ENCODE results near the gene RPL13. TPM values are rescaled to one million over a fixed set of nuclear protein-coding genes. Genes with fewer than 3 reads are reported as not detected.

RPL13 gene
- total and polyA plus RNA-seq, 9 of the 15 experiments (the other 6 are each of a cell fraction or from before 2014, with no cell fraction given), result 227 to 6,042 (median 1,633) TPM

DNA sequence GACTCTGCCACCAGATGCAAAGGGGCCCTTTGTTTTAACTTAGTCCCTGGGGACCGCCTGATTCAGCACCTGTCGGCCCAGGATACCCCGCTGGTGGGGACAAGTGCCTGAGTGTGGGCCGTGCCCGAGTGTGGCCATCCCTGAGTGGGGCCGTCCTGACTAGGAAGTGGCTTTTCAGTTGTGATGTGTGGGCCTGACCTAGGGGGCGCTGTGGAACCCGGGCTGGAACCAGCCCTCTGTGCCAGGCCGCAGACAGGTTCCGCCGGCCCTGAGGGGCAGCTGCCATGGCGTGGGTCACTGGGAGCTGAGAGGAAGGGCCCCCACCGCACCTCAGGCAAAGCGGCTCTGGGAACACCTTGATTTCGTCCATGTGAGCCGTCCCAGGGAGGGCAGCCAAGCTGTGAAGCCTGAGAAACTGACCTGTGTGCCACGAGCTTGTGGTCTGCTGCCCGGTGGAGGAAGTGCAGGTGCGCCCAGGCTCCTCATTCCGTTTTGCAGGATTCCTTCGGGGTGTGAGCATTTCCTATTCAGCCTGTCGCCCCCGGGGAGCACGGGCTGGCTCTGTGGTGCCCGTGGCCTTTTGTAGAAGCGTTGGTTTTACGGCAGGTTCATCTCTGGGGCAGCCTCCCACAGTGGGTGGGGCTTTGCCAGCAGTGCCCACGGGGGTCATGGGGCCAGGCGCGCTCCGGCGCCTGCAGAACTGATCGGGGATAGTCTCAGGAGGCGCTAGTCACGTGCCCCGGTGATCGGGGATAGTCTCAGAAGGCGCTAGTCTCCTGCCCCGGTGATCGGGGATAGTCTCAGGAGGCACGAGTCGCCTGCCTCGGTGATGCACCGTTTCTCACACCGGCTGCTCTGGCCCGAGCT lies 5.3 kb downstream of the RPL13 start (continued):
- TF ChIP-seq, protein P1, sequence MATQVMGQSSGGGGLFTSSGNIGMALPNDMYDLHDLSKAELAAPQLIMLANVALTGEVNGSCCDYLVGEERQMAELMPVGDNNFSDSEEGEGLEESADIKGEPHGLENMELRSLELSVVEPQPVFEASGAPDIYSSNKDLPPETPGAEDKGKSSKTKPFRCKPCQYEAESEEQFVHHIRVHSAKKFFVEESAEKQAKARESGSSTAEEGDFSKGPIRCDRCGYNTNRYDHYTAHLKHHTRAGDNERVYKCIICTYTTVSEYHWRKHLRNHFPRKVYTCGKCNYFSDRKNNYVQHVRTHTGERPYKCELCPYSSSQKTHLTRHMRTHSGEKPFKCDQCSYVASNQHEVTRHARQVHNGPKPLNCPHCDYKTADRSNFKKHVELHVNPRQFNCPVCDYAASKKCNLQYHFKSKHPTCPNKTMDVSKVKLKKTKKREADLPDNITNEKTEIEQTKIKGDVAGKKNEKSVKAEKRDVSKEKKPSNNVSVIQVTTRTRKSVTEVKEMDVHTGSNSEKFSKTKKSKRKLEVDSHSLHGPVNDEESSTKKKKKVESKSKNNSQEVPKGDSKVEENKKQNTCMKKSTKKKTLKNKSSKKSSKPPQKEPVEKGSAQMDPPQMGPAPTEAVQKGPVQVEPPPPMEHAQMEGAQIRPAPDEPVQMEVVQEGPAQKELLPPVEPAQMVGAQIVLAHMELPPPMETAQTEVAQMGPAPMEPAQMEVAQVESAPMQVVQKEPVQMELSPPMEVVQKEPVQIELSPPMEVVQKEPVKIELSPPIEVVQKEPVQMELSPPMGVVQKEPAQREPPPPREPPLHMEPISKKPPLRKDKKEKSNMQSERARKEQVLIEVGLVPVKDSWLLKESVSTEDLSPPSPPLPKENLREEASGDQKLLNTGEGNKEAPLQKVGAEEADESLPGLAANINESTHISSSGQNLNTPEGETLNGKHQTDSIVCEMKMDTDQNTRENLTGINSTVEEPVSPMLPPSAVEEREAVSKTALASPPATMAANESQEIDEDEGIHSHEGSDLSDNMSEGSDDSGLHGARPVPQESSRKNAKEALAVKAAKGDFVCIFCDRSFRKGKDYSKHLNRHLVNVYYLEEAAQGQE (IDR thresholded peaks at IDR 0.05; ENCODE audit: borderline replicate concordance), result no peak
- TF ChIP-seq, protein P1 (CRISPR knock-in tag; IDR thresholded peaks at IDR 0.05; ENCODE audit: low read depth), result no peak
- TF ChIP-seq ZNF316 (IDR thresholded peaks at IDR 0.05), result no peak
- TF ChIP-seq SIRT6 (IDR thresholded peaks at IDR 0.05; ENCODE audit: low read depth, low read length), result peak; percentile 23
- TF ChIP-seq MIER1 (IDR thresholded peaks at IDR 0.05; ENCODE audit: low read depth), result no peak
- TF ChIP-seq ZNF282 (CRISPR knock-in tag; IDR thresholded peaks at IDR 0.05), result no peak
- TF ChIP-seq PHF21A (IDR thresholded peaks at IDR 0.05; ENCODE audit: borderline replicate concordance, low read depth), result no peak
- no peak for TF ChIP-seq SREBF1 (IDR thresholded peaks at IDR 0.05; ENCODE audit: borderline replicate concordance, low read depth, low read length)
- TF ChIP-seq KDM2B (CRISPR knock-in tag; IDR thresholded peaks at IDR 0.05), result no peak
- TF ChIP-seq, protein P2, sequence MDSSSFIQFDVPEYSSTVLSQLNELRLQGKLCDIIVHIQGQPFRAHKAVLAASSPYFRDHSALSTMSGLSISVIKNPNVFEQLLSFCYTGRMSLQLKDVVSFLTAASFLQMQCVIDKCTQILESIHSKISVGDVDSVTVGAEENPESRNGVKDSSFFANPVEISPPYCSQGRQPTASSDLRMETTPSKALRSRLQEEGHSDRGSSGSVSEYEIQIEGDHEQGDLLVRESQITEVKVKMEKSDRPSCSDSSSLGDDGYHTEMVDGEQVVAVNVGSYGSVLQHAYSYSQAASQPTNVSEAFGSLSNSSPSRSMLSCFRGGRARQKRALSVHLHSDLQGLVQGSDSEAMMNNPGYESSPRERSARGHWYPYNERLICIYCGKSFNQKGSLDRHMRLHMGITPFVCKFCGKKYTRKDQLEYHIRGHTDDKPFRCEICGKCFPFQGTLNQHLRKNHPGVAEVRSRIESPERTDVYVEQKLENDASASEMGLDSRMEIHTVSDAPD (CRISPR knock-in tag; IDR thresholded peaks at IDR 0.05), result no peak
- no peak for TF ChIP-seq NR2C2 (CRISPR knock-in tag; IDR thresholded peaks at IDR 0.05)
- no peak for TF ChIP-seq NR2C2 (tag; IDR thresholded peaks at IDR 0.05)
- no peak for TF ChIP-seq SRSF7 (optimal IDR thresholded peaks at IDR 0.05; ENCODE audit: low read depth, low read length)
- TF ChIP-seq OTX1 (CRISPR knock-in tag; IDR thresholded peaks at IDR 0.05), result no peak
- TF ChIP-seq, protein P3, sequence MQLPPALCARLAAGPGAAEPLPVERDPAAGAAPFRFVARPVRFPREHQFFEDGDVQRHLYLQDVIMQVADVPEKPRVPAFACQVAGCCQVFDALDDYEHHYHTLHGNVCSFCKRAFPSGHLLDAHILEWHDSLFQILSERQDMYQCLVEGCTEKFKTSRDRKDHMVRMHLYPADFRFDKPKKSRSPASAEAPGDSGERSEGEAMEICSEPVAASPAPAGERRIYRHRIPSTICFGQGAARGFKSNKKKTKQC (CRISPR knock-in tag; IDR thresholded peaks at IDR 0.05), result no peak
- TF ChIP-seq ARID2 (IDR thresholded peaks at IDR 0.05), result no peak
- no peak for TF ChIP-seq STAG1 (CRISPR knock-in tag; IDR thresholded peaks at IDR 0.05; ENCODE audit: borderline replicate concordance)
- peak; percentile 55 for TF ChIP-seq CBFA2T2 (conservative IDR thresholded peaks at IDR 0.05)
- peak; percentile 52 for TF ChIP-seq CHD2 (IDR thresholded peaks at IDR 0.05; ENCODE audit: low read depth, low read length)
